ENCODE data around the gene C1QB.
A peak's percentile ranks its signal among the peaks of the same experiment; 100 is the strongest.
"Not testable (repeated sequence)": the region's sequence is repeated elsewhere in the genome, so short reads cannot be mapped to it uniquely, and the experiment has no call there.

Gene C1QB

DNA sequence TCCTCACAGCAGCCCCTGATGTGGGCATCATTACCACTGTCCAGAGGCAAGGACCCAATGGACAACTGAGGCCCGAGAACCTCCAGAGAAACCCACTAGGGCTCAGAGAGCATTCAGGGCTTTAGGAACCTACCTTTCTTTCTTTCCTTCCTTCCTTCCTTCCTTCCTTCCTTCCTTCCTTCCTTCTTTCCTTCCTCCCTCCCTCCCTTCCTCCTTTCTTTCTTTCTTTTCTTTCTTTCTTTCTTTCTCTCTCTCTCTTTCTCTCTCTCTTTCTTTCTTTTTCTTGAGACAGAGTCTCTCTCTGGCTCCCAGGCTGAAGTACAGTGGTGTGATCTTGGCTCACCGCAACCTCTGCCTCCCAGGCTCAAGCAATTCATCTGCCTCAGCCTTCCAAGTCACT is 15.8 kb downstream of the C1QB start:
- not testable (repeated sequence) for DNase-seq

DNA sequence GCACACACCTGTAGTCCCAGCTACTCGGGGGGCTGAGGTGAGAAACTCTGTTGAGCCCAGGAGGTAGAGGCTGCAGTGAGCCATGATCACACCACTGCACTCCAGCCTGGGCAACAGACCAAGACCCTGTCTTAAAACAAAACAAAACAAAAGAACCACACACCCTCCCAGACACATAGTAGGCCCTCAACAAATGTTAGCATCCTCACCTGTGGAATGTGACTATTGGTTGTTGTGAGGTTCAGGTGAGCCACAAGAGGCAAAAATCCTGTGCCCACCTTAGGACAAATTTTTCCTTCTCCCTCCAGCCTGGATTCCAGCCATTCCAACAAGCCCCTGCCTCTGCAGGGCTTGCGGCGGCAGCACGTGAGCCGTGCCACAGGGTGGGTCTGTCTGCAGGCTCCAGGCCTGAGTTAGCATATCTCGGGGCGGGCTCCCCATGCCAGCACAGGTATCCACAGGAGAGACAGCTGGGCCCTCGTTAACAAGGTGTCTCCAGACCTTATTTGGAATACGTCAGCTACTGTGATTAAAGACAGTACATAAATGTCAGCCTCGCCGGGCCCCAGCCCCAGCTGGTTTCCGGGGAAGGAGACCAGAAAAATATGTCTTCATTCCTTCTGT is 17.4 kb downstream of the C1QB start:
- no peak for DNase-seq

DNA sequence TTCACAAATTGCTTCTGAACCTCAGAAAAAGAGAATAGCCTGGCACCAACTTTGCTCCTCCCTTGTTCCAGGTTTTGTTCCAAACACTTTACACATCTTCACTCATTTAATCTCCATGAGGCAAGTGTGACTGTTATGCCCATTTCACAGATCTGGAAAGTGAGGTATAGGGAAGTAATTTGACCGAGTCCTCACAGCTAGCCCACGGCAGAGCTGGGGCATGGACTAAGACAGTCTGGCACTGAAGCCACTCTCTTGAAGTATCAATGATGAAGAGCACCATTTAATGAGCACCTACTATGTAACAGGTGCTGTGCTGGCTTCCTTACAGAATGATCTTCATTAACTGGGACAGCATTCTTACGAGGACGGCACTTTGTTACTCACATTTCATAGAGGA is 19.0 kb downstream of the C1QB start:
- DNase-seq: no peak

DNA sequence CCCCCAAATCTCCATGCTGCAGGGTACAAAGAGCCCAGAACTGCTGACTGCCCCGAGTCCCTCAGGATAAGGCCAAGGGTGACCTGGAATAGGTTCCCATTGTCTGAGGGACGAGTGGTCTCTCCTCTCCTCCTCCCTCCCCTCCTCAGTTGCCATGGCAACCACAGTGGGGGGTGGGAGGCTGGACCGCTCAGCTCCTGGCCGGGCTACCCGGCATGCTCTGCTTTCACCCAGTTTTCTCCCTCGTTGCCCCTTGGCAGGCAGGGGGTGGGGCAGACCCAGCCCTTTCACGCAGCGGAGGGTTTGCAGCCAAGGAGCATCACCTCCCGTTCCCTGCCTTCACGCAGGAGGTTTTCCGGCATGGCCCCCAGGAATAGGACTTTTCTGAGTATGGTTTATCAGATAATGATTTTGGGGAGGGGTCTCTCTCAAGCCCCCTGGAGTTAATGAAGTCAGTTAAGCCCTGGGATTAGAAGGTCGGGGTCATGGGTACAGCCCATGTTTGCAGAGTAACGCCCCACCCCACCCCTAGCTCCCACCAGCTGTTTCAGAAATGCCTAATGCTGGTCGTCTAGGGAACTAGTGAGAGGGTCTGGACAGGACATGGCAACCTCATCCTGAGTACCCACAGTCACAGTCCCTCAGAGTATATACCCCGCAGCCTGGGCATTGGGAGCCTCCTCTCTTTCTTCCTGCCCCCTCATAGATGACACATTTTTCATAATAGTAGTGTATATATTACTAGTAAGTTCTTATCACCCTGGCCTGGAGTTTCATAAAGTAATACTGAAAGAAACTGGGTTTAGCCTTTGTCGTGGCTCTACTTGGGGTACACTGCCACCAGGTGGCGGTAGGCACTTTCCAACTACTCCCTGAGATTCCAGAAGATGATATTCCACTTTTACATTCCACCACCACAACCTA is 20.7 kb downstream of the C1QB start:
- peak; percentile 16 for DNase-seq

DNA sequence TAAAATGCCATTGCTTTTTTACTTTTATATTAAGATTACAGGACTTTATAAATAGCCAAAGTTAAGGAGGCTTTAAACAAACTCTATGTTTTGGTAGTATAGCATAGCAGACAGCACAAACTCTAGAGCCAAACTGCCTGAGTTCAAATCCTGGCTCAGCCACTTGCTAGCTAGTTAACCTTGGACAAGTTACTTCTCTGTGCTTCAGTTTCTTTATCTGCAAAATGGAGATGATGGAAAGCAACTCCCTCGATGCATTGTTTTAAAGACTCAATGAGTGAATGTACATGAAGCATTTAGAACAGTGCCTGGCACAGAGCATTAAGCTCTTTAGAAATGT is 21.3 kb downstream of the C1QB start:
- no peak for DNase-seq

DNA sequence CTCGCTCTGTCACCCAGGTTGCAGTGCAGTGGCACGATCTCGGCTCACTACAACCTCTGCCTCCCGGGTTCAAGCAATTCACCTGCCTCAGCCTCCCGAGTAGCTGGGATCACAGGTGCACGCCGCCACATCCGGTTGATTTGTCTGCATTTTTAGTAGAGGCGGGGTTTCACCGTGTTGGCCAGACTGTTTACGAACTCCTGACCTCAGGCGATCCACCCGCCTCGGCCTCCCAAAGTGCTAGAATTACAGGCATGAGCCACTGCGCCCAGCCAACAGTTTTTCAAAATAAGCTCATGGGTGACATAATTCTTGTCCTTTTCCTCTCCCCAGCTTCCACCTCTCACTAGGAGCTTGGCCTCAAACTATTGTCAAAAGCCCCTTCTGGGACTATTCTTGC is 23.1 kb downstream of the C1QB start:
- not testable (repeated sequence) for DNase-seq

DNA sequence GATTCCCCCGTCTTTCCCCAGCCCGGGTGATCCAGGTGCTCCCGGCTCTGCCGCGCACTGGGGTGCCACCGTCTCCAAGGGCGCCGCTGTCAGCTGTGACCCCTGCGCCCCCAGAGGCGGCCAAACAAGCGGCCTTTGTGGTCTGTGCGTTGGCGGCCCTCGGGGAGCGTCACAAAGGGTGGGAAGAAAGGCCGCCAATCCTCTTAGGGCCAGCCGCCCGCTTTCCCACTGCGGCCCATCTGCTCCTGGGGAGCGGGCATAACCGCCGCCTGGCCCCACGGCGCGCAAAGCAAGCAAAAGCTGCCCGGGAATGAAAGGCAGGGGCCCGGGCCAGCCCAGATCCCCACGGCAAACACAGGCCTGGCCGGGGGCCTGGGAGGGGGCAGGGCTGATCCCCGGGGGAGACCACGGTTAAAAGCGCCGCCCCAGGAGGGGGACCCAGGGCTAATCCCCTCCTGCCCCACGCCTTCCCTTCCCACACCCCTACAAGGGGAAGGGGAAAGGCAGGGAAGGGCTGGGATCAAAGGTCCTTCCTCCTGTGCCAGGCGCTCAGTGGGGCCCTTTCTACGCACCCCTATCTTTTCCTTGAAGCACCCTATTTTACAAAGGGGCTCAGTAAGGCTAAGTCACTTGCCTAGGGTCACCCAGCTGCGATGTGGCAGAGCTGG is 24.0 kb downstream of the C1QB start:
- DNase-seq: no peak

DNA sequence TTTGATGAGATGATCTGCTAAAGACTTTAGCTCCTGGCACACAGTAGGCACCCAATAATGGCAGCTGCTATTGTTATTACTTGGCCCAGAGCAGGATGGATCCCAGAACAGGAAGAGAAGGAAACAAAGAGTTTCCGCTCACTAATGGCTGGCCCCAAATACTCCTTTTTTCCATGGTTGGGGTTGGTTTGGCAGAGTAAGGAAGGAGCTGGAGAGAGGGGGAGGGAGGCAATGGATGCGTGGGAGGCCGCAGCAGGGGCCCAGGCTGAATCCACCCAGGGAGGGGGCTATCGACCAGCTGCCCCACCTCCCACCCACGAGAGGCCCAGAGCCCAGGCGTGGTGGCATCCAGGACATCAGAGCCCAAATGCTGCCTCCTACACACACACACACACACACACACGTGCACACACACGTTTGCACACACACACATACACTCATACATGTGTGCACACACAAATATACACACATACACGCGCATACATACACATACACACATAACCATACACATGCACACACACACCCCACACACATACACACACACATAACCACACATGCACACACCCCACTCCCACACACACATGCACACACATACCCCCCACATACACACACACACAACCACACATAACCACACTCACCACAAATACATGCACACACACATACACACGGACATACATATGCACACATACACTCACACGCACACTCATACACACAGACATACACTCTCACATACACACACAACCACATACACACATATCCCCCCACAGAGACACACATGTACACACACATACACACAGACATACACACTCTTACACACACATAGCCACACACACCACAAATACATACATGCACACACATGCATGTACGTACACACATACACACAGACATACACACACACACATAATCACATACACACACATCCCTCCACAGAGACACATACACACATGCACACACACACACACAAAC is 25.2 kb downstream of the C1QB start:
- DNase-seq: no peak

DNA sequence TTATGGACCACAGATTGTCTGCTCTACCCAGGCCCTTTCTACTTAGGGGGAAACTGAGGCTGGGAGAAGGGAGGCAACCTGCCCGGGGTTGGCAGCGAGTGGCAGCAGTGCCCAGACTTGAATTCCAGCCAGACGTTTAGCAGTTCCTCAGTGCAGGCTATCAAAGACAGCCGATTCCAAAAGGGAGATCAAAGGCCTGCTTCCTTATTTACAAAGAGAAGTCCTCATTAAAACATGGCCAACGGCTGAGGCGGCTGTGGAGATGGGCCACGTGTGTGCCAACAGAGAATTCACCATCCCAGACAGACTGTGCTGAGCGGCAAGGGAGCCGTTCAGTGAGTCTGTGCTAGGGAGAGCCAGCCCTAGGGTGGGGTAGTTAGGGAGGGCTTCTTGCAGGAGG is 27.7 kb downstream of the C1QB start:
- DNase-seq: no peak

DNA sequence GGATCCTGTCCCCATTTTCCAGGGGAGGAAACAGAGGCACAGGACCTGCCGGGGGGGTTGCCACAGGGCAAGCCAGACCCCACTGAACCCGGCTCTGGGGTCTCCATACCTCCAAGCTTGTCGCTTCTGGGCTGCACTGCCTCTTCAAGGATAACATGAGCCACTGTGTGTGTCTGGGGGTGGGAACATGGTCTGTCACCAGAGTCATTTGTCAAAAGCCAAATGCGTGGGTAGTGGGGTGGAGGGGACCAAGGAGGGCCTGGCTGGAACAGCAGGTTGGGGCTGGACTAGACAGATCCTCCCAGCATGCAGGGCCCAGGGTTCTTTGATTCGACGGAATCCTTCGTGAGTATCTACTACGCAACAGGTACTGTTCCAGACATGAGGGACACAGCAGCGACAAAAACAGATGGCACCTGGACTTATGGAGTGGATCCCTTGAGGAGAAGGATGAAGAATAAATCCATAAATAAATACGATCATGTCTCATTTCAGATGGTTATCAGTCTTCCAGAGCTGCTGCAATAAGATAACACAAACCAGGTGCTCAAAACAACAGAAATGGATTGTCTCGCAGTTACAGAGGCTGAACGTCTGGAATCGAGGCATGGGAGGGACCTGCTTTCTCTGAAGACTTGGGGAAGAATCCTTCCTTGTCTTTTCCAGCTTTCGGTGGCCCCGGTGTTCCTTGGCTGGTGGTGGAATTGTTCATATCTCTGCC is 28.7 kb downstream of the C1QB start:
- no peak for DNase-seq

DNA sequence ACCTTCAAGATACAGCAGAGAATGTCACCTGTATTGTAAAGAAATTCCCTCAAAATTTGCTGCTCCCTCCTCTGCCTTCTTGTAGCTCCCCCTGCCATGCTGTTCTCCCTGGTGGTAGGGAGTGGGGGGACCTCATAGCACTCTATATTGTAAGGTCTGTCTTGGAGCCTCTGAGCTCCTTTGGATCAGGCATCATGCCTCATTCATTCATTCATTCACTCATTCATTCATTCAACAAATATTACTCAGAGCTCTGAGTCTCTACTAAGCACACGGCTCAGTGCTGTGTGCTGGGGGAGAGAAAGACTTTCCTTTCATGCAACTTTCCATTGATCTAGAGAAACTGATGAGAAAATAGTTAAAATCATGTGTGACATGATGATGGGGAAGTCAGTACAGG is 30.5 kb downstream of the C1QB start:
- DNase-seq: no peak

DNA sequence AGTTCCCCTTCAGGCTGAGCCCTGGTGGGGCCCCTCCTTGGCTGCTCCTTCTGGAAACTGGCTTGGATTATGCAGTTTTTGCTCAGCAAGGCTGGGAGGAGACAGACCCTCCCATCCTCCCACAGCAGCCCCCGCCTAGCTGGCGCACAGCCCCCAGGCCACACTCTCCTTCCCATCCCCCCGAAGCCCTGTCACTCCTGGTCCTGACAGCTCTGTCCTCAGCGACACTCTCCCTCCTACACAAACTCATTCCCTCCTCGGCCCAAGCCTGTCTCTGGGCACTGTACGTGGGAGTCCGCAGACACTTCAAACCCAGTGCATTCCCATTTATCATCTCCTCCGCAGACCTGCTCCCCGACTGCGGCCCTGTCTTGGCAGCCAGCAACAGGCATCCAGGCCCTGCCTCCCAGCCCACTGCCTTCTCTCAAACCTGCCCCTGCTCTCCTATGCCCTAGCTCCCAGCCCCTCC is 32.6 kb downstream of the C1QB start:
- no peak for DNase-seq

DNA sequence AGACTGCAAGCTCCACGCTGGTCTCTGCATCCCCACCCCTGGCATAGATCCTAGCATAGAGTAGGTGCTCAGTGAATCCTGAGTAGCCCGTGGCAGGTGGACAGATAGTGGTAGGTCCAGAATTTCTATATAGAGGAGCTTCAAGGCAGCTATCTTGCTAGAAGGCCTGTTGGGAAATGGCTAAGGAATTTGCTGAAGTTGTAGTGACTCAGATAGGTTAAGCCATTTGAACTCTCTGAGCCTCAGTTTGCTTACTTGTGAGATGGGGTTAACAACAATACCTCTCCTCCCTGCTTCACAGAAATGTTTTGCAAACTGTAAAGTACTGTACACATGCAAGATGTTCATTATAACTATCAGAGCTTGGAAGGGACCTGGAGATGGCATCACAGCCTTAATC is 34.2 kb downstream of the C1QB start:
- no peak for DNase-seq

DNA sequence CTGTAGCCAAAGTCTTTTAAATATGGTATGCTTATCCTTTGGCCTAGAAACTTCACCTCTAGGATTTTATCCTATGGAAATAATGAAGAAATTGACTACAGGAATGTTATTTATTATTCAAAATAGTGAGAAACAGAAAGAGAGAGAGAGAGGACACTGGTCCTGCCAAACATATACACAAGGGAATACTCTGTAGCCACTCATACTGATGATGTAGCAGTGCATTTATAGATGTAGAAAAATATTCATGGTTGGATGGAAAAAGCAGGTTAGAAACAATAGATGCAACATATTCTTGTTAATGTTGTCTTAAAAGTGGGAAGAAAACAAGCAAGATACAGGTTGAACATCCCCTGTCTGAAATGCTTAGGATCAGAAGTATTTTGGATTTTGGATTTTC is 35.4 kb downstream of the C1QB start:
- DNase-seq: no peak

DNA sequence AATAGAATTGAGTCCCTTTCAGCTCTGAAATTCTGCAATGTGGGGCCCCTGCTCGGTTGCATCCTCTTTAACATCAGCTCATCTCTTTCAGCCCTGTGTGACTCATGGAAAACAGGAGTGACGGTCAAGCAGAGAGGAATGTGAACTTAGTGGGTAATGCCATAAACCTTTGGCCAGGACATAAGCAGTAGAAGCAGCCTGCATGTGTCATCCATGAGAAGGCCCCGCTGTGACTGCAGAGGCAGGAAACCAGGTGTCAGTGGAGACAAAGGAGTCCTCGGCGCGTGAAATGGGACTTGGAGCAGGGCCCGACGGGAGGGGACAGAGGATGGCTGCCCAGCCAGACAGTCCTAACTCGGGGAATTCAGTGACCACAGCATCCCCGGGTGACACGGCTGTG is 36.5 kb downstream of the C1QB start:
- DNase-seq: no peak

DNA sequence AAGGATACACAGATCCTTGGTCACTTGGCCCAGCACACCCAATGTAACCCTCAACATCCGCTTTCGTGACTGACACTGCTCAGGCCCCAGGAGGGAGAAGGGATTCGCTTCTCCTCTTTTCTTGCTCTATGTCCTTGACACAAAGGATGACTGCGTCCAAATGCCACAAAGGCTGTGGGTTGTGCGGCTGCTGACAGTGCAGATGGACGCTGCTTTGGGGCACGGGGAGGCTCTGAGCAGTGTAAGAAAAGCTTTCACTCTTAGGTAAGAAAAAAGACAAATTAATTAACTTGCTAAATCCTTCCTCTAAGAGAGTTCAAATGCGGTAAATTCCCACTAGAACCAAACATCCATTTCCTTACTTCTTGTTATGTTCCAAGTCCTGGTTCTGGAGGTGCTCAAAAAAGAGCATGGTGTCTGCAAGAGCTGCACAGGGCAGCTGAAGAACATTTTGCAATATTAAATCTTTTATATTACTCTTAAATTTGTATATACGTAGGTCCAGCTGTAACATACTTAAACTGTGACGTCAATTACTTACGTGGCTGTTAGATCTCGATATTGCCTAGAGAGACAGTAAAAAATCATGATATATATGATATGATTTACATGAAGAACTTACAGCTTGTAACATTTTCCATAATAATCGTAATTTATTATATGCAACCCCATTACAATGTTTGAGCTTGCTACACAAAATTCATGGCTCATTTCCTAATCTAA is 38.2 kb downstream of the C1QB start:
- no peak for DNase-seq

DNA sequence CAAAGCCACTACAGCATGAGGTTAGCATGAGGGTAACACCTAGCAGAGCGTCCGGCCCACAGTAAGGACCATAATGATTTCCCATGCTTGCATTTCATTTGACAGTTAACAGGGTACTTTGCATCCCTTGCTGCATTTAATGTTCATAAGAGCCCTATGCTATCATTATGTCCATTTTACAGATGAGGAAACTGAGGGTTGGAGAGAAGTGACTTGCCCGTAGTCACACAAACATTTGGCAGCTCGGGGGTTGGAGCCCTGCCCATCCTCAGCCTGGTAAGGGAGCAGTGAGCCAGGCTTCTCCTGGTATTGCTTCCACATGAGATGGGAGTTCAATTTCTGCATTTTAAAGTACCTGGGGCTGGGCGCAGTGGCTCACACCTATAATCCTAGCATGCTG is 41.1 kb downstream of the C1QB start:
- DNase-seq: no peak

DNA sequence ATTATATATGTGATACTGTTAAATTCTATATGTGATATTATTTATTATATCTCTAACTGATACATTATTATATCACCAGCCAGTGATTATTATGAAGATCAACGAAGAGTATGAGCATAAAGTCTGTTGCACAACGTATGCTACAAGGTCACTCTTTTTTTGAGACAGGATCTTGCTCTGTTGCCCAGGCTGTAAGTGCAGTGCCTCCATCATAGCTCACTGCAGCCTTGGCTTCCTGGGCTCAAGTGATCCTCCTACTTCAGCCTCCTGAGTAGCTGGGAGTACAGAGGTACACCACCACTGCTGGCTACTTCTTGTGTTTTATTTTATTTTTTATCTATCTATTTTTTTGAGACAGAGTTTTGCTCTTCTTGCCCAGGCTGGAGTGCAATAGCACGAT is 43.6 kb downstream of the C1QB start:
- no peak for DNase-seq

DNA sequence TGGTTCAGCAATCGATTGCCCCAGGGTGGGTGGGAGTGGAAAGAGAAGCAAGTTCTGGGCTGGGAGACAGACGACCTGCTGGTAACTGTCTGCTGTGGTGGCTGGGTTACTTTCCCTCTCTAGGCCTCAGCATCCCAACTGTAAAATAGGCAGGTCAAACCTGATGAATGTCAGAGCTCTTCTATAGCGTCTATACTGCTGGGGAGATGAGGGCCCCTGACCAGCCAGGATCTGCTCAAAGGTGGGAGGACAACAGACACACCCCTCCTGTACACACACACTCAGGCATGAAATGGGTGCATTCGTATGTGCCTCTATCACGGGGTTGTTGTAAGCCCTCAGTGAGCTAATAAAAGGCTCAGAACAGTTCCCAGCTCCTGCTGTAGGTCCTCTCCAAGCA is 44.9 kb downstream of the C1QB start:
- DNase-seq: no peak

DNA sequence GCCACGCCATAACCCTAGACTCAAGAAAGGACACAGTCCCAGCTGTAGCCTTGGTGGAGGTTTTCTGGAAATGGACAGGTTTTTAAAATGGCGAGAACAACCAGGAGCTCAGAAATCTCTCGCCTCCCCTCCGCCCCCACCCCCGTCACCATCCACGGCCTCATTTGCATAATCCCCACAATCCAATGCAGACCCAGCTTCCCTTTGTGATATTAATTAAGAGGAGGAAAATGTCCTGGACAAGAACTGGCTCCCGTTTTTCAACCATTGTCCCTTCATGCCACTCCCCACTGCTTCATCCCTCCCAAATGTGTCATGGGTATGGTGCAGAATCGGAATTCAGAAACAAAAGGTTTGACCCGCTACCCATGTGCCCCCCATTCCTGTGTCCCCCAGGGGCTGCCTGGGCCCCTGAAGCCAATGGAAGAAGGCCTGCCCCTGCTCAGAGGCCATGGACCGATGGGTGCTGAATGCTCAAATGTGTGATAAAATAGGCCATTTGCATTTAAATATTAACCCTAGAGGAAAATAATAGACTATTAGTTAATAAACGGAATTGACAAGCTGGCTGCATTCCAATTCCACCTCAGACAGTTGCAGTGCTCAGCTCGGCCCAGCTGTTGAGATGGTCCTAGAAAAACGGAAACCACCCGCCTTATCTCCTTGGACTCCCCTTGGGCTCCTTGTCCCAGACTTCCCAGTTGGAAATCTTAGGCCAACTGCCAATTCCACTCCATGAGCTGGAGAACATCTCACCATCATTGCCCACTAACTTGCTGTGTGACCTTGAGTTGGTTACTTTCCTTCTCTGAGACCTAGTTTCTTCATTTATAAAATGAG is 46.9 kb downstream of the C1QB start:
- DNase-seq: no peak

Measured in activated naive CD4-positive, alpha-beta T cell treated with Interleukin-2 at 50 U/mL for 16 hours (primary cell).